ENCODE results near the gene EEF1E1. TPM values are rescaled to one million over a fixed set of nuclear protein-coding genes. Genes with fewer than 3 reads are reported as not detected.

The EEF1E1 gene
- total RNA-seq, 1 donor from 2014 or later, result 44.8 TPM

- DNase-seq (ENCODE audit: extremely low read depth, low read depth, low spot score), result no peak
Measured at GRCh38 chr6:8088886-8089285, 13.5 kb downstream of the EEF1E1 start.

DNA sequence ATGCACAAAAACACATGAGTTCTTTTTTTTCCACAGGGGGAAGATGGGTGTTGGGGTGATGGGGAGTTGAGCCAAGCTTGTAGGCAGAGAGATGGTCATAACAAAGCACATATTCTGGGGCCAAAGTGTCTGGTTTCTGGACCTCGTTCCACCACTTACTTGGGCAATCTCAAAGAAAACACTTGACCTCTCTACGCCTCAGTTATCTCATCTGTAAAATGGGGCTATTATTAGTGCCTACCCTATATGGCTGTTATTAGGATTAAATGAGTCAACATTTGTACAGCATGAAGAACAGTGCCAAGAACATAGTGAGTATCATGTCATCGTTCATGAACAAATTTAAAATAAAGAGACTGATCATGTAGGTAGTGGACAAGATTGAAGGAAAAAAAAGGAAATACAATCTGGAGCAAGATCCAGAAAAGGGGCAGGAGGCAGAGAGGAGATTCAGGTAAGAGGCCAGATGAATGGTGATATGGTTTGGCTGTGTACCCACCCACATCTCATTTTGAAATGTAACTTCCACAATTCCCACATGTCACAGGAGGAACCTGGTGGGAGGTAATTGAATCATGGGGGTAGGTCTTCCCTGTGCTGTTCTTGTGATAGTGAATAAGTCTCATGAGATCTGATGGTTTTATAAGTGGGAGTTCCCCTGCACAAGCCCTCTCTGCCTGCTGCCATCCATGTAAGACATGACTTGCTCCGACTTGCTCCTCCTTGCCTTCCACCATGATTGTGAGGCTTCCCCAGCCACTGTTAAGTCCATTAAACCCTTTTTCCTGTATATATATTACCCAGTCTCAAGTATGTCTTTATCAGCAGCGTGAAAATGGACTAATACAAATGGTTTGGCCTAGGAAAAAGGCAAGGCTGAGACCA lies 14.2 kb downstream of the EEF1E1 start:
- no peak for DNase-seq (ENCODE audit: extremely low read depth, low read depth, low spot score)

DNA sequence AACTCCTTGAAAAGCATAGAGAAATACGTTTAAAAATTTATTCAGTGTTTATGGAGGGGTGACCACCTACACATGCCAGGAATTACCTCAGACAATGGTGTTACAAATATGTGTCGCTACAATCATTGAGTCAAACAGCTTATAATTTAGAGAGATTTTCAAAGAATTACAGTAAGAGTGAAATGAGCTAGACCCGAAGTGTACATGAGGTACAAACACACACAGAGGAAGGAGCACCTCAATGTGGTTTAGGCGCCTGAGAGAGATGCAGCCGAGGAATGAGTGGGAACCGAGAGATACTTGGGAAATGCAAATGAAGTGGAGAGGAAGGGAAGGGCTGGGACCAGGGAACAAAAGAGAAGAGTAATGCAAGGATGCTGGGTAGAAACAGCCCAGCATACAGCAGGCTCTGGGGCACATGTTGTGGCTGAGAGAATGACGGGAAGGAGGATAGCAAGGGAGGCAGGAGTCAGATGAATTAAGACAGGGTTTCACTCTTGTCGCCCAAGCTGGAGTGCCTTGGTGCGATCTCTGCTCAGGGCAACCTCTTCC lies 15.5 kb downstream of the EEF1E1 start:
- no peak for DNase-seq (ENCODE audit: extremely low read depth, low read depth, low spot score)

GRCh38 chr6:8085053-8085511 lies 17.3 kb downstream of the EEF1E1 start:
- DNase-seq (ENCODE audit: extremely low read depth, low read depth, low spot score), result no peak

- DNase-seq (ENCODE audit: extremely low read depth, low read depth, low spot score), result no peak
Measured at GRCh38 chr6:8084586-8084985, 17.8 kb downstream of the EEF1E1 start.

- peak; percentile 88 for DNase-seq (ENCODE audit: extremely low read depth, low read depth, low spot score)
Measured at GRCh38 chr6:8082954-8083858, 19.1 kb downstream of the EEF1E1 start.

- DNase-seq (ENCODE audit: extremely low read depth, low read depth, low spot score), result no peak
Measured at GRCh38 chr6:8082572-8082953, 19.8 kb downstream of the EEF1E1 start.

DNA sequence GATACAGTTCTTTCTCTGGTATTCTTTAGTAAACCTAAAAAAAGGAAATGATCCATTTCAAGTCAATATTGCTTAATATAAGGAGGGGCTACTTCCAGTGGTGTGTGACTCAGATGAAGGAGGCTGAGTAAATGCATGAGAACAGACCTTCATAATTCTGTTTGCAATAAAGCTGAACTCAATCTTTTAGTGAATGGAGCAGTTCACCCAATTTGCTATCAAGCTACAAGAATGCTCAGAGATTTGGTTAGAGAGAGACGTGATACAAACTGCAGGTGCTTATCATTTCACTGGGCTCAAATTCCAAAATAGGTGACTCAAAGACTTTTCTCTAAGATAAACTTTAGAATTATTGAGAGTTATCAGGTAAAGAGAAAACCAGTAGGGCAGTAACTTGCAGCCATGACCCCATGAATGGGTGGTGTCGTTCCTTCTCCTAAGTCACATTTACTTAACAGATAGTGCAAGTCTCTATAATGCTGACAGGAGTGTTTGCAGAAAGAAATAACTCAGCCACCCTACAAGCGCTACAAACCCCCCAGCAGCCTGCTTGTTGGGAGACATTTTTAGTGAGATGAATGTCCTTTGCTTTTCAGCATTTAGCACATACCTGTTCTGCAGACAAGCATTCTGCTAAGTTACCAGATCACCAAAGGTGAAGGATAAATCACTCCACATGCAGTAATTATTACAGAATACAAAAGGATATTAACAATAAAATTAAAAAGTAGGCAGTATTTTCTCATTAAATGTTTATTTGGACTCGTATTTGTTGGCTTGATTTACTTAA lies 21.8 kb downstream of the EEF1E1 start:
- DNase-seq (ENCODE audit: extremely low read depth, low read depth, low spot score), result no peak

DNA sequence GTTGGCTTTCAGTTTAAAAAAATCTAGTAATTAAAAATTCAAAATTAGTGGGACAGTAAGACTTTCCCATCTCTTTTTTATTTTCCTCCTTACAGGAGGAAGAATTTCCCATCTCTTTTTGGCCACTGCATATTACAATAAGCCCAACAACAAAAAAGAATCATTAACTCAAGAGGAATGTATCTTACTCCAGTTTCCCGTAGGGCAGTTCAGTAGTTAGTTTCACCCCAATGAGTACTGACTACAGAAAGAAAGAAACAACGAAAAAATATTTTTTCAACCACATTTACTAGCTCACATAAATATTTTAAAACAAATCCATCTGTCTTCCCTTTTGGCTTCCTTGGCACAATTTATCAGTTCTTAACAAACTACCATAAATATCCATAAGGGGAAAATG lies 23.2 kb downstream of the EEF1E1 start:
- no peak for DNase-seq (ENCODE audit: extremely low read depth, low read depth, low spot score)

DNA sequence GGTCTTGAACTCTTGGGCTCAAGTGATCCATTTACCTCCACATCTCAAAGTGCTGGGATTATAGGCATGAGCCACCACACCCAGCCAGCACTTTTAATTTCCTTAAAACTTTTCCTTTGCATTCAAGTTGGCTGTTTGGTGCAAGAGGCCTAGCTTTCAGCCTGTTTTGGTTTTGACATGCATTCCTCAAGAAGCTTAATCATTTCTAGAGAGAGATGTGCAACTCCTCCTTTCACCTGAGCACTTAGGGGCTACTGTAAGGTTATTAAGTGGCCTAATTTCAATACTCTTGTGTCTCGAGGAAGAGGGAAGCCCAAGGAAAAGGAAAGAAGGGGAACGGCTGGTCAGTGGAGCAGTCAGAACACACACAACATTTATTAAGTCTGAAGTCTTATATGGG lies 24.4 kb downstream of the EEF1E1 start:
- DNase-seq (ENCODE audit: extremely low read depth, low read depth, low spot score), result no peak

DNA sequence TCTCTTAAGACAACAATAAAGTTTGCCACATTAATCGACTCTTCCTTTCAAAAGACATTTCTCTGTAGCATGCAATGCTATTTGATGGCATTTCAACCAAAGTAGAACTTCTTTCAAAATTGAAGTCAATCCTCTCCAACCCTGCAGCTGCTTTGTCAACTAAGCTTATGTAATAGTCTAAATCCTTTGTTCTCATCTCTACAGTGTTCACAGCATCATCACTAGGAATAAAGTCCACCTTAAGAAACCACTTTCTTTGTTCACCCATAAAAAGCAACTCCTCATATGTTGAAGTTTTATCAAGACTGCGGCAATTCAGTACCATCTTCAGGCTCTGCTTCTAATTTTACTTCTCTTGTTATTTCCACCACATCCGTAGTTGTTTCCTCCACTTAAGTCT lies 26.6 kb downstream of the EEF1E1 start:
- no peak for DNase-seq (ENCODE audit: extremely low read depth, low read depth, low spot score)

- DNase-seq (ENCODE audit: extremely low read depth, low read depth, low spot score), result no peak
Measured at GRCh38 chr6:8075185-8075584, 27.2 kb downstream of the EEF1E1 start.

DNA sequence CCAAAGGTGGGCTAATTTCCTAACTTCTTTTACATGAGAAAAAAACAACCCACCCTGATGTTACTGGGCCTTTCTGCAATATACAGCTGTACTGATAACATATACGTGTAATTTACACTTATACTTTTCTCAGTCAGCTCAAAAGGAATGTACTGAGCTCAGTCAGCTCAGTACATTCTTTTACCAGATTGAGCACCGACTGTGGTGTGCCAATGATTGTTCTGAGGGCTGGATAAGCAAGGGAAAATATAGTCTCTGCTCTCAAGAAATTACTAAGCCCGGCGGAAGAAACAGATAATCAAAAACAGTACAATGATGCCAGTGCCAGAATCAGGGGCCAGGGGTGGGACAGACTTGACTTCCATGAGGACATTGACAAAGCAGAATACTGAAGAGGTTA lies 28.1 kb downstream of the EEF1E1 start:
- no peak for DNase-seq (ENCODE audit: extremely low read depth, low read depth, low spot score)

- DNase-seq (ENCODE audit: extremely low read depth, low read depth, low spot score), result no peak
Measured at GRCh38 chr6:8073758-8074157, 28.6 kb downstream of the EEF1E1 start.

DNA sequence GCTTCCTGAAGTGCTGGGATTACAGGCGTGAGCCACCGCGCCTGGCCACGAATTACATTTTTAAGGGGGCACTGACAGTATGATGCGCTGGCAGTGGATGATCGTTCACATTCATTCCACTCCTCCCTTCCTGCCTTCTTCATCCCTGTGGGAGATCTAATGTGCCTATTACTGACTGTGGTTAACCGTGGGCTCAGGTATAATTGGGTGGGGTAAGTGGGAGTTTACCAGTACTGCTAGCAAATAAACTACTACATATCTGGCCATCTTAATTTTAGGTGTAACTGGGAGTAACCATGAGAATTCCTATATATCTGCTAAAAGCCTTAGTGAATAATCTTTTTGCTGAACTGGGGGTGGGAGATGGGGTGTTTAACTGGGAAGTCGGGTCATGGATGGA lies 31.6 kb downstream of the EEF1E1 start:
- no peak for DNase-seq (ENCODE audit: extremely low read depth, low read depth, low spot score)

- no peak for DNase-seq (ENCODE audit: extremely low read depth, low read depth, low spot score)
Measured at GRCh38 chr6:8069631-8070284, 32.6 kb downstream of the EEF1E1 start.

GRCh38 chr6:8069151-8069550 lies 33.2 kb downstream of the EEF1E1 start:
- DNase-seq (ENCODE audit: extremely low read depth, low read depth, low spot score), result no peak

GRCh38 chr6:8066108-8066507 lies 36.2 kb downstream of the EEF1E1 start:
- DNase-seq (ENCODE audit: extremely low read depth, low read depth, low spot score), result no peak

- DNase-seq (ENCODE audit: extremely low read depth, low read depth, low spot score), result no peak
Measured at GRCh38 chr6:8065519-8065911, 36.8 kb downstream of the EEF1E1 start.

Measured in glomerular endothelial cell (primary cell).